NCI-H2081 treated with DMSO at 0.1 percent for 48 hours (cell line): ENCODE results near the gene SH3PXD2B.
"Not testable (repeated sequence)": the region's sequence is repeated elsewhere in the genome, so short reads cannot be mapped to it uniquely, and the experiment has no call there.

Source experiments
- DNase-seq: peaks from one replicate; lab custom pipeline; 2025; lab: John Stamatoyannopoulos, UW

Gene SH3PXD2B

GRCh38 chr5:172368699-172369098, 85.6 kb downstream of the SH3PXD2B start:
- not testable (repeated sequence) for DNase-seq

- DNase-seq: no peak
Measured at GRCh38 chr5:172365948-172366608, 88.2 kb downstream of the SH3PXD2B start.

- DNase-seq: no peak
Measured at GRCh38 chr5:172364773-172365172, 89.6 kb downstream of the SH3PXD2B start.

- DNase-seq: no peak
Measured at GRCh38 chr5:172362755-172363154, 91.6 kb downstream of the SH3PXD2B start.

GRCh38 chr5:172361566-172362238, 92.6 kb downstream of the SH3PXD2B start:
- DNase-seq: no peak

GRCh38 chr5:172358345-172358744, 96.0 kb downstream of the SH3PXD2B start:
- no peak for DNase-seq

GRCh38 chr5:172356527-172356926, 97.8 kb downstream of the SH3PXD2B start:
- no peak for DNase-seq

GRCh38 chr5:172356047-172356446, 98.3 kb downstream of the SH3PXD2B start:
- DNase-seq: no peak

GRCh38 chr5:172353846-172354245, 100.5 kb downstream of the SH3PXD2B start:
- no peak for DNase-seq

GRCh38 chr5:172353271-172353812, 101.0 kb downstream of the SH3PXD2B start:
- no peak for DNase-seq

GRCh38 chr5:172352526-172352925, 101.8 kb downstream of the SH3PXD2B start:
- DNase-seq: not testable (repeated sequence)

- DNase-seq: no peak
Measured at GRCh38 chr5:172351240-172351778, 103.0 kb downstream of the SH3PXD2B start.

- no peak for DNase-seq
Measured at GRCh38 chr5:172350212-172351181, 103.8 kb downstream of the SH3PXD2B start.

GRCh38 chr5:172348733-172349132, 105.6 kb downstream of the SH3PXD2B start:
- DNase-seq: not testable (repeated sequence)

GRCh38 chr5:172348084-172348483, 106.2 kb downstream of the SH3PXD2B start:
- DNase-seq: no peak

GRCh38 chr5:172347496-172348052, 106.8 kb downstream of the SH3PXD2B start:
- no peak for DNase-seq

GRCh38 chr5:172345881-172346280, 108.4 kb downstream of the SH3PXD2B start:
- no peak for DNase-seq

GRCh38 chr5:172344855-172345409, 109.4 kb downstream of the SH3PXD2B start:
- DNase-seq: no peak

GRCh38 chr5:172343741-172344140, 110.6 kb downstream of the SH3PXD2B start:
- no peak for DNase-seq

- no peak for DNase-seq
Measured at GRCh38 chr5:172342918-172343317, 111.4 kb downstream of the SH3PXD2B start.
